Stimulated activated CD8-positive, alpha-beta memory T cell treated with anti-CD3 and anti-CD28 coated beads, Interleukin-4, amount 100 ng/mL, for 24 hours (primary cell): ENCODE measurements around the gene PRDM16.

ENCODE experiments used
- DNase-seq: peaks from one replicate; pipeline ENCODE4 v3.0.0-alpha.2; 2020; ENCODE audit warnings: low read depth

Gene PRDM16

DNA sequence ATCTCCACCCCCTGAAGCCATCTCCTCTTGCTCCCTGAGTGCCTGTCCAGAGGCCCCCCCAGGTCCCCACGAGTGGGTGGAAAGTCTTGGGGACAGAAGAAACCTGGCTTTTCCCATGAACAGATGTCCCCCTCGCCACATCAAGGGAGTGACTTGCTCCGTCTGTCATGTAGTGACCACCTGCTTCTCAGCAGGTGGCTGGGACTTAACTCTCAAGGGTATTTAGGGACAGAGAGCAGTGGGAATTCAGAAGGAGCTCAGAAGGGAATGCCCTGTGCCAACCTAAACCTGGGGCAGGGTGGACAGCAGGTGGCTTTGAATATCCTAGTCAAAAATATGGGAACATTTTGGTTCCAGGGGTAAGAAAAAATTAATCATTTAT, 139.8 kb downstream of the PRDM16 start:
- no peak for DNase-seq

DNA sequence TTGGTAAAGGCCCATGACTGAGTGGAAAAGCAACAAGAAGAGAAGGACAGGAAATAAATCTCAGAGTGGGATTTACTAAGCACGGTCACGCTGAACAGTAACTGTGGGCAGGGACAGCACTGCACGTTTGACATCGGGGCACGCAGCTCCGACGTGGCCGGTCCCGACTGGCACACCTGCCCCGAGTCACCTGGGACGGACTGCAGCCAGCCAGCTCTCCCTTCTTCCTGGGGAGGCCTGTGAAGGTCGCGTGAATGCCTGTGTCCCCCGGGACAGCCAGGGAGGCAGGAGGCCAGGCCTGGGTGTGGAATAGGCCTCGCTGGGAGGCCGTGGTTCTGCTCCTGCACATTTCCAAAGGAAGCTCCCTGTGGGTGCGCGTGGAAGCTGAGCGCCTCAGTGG, 140.2 kb downstream of the PRDM16 start:
- no peak for DNase-seq

GRCh38 chr1:3211582-3212375, 142.8 kb downstream of the PRDM16 start:
- DNase-seq = no peak

DNA sequence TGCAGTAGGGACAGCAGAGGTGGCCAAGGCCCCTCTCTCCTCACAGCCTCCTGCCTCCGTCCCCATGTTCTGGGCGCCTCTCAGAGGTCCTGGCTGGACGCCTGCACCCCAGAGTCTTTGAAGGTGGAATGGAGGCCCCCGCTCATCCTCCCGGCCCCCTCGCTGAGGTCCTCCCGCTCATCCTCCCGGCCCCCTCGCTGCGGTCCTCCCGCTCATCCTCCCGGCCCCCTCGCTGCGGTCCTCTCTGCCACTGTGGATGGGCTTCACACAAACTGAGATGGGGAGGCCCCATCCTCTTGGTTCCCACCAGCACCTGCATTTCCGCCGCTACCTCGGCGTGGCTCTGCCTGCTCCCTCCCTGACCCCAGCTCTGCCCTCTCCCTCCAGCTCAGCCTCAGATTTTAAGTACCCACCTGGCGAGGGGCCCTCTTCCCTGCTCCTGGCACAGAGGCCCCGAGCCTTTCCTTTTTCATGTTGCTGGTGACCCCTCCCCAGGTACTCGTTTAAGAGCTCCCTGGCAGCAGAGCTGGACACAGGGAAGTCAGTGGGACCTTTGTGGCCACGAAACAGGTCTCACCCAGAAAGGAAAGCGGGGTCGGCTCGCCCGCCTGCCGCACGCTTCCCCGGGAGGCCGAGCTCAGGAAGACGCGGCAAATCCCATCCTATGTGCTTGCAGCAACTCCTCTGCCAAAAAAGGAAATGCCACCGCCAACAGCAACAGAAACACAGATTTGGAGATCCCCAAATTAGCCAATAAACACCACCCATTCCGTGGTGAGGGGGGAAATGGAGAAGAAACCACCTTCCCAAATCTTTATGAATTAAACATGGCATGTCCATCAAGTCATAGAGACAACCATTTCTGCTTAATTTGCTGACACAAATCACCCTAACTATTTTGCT, 143.7 kb downstream of the PRDM16 start:
- DNase-seq = no peak

DNA sequence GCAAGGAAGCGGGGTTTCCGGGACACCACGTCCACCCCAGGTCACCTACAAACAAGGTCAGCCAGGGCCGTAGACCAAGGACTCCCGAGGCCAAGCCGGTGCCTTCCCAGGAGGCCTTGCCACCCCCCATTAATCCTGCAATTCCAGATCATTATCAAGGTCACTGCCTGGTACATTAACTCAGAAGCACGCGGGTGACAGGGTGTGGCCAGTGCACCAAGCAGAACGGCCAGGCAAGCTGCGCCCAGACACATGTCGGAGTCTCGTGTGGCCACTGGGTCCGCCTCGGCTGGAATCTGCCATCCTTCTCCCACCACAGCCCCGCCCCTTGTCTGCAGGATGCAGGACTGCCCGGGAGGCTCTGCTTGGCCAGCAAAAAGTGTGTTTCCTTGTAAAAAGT, 144.7 kb downstream of the PRDM16 start:
- no peak for DNase-seq

DNA sequence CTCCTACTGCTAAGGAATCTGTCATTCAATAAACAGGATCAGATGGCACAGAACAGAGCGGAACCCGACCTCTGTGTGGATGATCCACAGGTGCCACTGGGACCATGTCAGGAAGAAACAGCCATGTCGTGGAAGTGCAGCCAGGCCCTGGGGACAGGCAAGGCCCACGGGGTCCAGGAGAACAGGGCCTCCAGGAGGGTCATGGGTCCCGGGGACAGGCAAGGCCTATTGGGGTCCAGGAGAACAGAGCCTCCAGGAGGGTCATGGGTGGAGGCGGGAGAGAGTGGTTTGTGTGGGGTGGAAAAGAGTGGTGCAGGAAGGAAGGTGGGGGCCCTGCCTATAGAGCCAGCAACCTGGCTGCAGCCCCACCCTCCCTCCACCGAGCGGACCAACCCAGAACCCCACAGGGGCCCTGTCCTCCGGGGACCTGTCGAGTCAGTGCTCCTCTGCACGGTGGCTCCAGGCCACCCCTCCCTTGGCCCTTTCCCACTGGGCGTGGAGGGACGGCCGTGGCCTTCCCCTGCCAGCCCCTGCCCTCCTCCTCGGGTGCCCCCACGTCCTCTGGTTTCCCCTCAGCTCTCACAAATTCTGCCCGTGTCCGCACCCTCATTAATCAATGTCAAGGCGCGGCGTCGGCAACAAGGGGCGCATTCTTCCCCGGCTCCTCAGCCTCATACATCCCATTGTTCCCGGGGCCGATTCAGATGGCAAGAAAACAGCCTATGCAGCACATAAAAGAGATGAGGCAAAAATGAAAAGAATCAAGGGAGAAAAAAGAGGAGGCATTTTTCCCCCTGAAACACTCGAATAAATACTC, 146.4 kb downstream of the PRDM16 start:
- DNase-seq = no peak

DNA sequence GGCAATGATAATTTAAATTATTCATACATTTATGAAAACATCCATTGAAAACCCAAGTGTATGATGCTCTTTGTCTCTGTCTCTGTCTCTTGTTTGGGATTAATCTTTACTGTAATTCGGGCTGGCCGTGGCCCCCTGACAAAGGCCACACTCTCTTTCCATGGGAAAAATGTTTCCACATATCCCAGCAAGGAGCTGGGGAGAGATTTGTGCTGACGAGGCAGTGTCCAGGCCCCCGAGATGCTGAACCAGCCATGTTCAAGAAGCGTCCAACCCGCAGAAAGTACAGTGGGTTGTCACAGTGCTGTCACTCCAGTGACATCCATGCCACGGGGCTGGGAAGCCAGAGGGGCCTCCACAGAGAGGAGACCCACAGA, 147.0 kb downstream of the PRDM16 start:
- DNase-seq = no peak

DNA sequence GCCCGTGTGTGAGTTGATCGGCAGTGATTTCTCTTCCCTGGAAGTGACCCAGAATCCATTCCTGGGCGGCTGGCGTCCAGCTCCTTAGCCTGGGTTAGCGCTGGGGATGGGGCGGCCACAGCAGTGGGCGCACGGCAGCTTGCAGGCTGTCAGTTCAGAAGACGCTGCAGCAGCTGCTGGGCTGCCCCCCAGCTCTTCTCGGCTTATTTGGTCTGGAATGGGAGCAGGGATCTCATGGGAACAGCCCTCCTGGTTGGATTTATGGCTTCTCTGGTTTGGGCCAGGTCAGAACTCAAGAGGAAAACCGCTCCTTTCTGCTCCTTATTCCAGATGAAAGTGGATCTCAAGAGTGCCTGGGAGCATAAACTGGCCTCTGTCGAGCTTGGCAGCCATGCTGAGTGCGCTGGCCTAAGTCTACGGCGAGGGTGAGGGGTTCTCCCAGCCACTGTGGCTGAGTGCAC, 148.2 kb downstream of the PRDM16 start:
- DNase-seq = no peak

GRCh38 chr1:3217979-3218679, 149.1 kb downstream of the PRDM16 start:
- no peak for DNase-seq

GRCh38 chr1:3219005-3219790, 150.2 kb downstream of the PRDM16 start:
- DNase-seq = no peak

DNA sequence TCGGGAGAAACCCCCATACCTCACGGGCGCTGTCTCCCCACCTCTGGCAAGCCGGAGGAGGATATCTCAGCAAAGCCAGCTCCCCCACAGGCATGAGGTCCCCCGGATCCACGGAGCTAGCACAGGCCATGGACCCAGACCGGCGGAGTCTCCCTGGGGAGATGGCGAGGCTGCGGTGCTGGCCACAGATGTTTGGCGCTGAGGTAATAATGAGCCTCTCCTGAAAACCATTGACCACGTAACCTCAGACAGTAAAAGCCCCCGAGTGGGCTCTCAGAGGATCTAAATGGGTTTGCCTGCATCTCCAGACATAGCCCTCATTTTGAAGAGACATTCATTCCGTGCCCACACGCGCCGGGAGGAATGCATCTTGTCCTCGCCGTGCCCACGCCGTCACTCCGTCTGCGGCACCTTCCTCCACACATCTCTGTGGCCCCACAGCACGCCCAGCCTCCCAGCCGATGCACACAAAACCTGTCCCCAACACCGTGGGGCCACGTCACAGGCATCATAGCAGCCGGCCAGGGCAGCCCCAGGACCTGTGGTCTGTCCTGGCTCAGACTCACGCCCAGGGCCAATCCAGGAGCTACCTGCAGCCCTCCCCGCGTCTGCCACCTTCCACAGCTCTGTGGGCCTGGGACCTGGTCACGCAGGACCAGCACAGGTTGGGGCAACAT, 150.9 kb downstream of the PRDM16 start:
- DNase-seq = no peak

GRCh38 chr1:3221112-3222041, 152.4 kb downstream of the PRDM16 start:
- no peak for DNase-seq

GRCh38 chr1:3222042-3222692, 153.2 kb downstream of the PRDM16 start:
- DNase-seq = no peak

DNA sequence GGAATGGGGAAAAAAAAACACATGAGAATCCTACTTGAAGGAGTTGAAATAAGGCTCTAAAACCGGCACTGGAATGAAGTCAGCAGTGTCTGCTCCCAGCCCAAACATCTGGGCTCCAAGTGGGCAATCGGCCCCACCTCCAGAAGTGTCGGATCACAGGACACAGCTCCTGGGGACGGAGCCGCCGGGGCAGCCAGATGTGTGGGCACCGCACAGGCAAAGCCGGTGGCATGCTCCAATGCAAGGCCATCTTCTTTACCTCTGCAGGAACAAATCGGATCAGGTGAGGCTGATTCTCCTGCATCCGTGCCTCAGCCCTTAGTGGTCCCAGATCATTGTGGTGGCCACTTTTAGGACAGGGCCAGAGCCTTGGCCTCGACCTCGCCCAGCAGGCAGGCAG, 156.7 kb downstream of the PRDM16 start:
- no peak for DNase-seq

DNA sequence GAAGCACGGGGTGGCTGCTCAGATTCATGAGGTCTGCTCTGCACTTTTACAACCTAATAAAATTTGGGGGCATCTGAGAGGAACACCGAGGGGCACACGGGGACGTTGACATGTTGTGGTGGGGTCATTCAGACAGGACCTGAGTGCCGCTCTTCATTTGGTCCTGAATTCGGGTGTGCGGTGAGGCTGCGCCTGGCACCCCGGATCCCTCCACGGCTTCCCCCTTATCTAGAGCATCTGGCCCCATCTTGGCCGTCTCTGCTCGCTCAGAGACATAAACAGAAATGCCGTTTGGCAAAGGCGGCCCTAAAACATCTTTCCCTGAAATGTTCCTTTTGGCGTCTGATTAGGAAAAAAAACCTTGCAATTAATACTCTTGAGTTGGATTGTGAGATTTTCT, 157.2 kb downstream of the PRDM16 start:
- no peak for DNase-seq

DNA sequence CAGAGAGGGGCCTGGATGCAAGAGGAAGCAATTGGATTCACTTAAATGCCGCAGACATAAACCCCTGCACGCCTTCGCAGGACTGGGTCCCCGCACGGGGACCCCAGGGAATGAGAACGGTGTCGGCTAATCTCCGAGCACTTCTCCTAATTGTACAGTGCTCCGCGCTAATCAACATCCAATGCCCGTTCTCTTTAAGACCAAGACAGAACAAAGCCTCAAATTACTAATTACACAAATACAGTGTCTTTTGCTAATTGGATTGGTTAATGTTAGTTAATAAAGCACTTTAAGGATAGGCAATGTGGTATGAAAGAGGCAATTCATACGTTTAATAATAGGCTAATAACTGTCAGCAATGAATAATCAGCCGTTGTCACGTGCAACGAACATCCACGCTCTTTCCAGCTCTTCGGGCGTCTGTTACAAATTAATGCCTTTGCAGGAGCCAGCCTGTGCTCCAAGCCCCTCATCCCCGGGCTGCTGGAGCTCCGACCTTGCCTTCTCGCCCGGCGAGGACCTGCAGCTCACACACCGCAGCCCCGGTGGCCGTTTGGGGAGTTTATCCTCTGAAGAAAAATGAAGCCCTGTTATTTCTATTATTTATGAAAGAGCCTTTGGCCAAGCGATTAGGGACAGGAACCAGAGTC, 157.8 kb downstream of the PRDM16 start:
- no peak for DNase-seq

GRCh38 chr1:3227351-3227704, 158.3 kb downstream of the PRDM16 start:
- no peak for DNase-seq

DNA sequence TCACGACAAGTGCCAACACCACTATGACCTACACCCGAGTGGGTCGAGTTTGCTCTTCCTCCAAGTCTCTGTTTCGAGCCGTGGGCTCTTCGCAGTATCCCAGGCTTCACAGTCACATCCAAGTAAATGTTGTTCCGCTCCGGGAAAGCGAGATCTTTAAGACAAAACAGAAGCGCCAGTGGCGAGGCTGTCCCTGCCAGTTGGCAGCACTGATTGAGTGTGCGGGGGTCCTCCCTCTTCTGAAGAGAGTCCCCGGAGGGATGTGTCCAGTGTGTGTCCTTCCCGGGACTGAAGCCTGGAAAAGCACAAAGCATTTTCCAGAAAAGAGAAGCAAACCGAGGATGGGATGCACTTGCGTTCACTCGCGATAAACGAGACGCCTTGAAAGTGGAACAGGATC, 158.9 kb downstream of the PRDM16 start:
- no peak for DNase-seq
